GM12878 (cell line): ENCODE data around the gene PFKM. TPM values are rescaled to one million over a fixed set of nuclear protein-coding genes. Genes with fewer than 3 reads are reported as not detected.
A peak's percentile ranks its signal among the peaks of the same experiment; 100 is the strongest.

Experiments
- ATAC-seq: fragments of 200-7000 bp; cut with Tn5 transposase; 3 replicates; pipeline ENCODE4 v1.9.1; 2020; ENCODE audit warnings: mild to moderate bottlenecking, moderate library complexity
- BruUV-seq: library from RNA; stranded (reverse); fragments of 400-500 nt; replicated peaks from 2 replicates; lab custom pipeline; 2021; lab: Mats Ljungman, UMichigan
- CTCF ChIA-PET: fragments of 300-600 bp; sonication (Branson Sonifier 250); formaldehyde crosslinking; extraction: SDS; loops from one replicate; lab custom pipeline; 2021; ENCODE audit warnings: inconsistent platforms; lab: Yijun Ruan, JAX
- POLR2A ChIA-PET: fragments of 350-600 bp; formaldehyde crosslinking; extraction: SDS; loops from one replicate; lab custom pipeline; 2021; ENCODE audit warnings: inconsistent platforms; lab: Charles Lee
- RAD21 ChIA-PET: fragments of 300-600 bp; sonication (Branson Sonifier 250); formaldehyde crosslinking; loops from one replicate; lab custom pipeline; 2023; ENCODE audit warnings: antibody characterized with exemption; ENCODE audit not compliant: unreplicated experiment; lab: Charles Lee
- SMC1A ChIA-PET: fragments of 300-600 bp; sonication (Branson Sonifier 250); formaldehyde crosslinking; loops from one replicate; lab custom pipeline; 2023; ENCODE audit not compliant: unreplicated experiment, uncharacterized antibody; lab: Charles Lee
- DNase-seq: peaks from one replicate; pipeline ENCODE4 v3.0.0-alpha.2; 2011; ENCODE audit warnings: low read depth, low spot score
- FAIRE-seq: peaks from 3 replicates; lab custom pipeline; 2011; peaks lifted over from hg19 to GRCh38; lab: Jason Lieb, UNC
- H2AFZ ChIP-seq: 2 replicates; pipeline ENCODE4 v1.6.0; 2011; ENCODE audit warnings: low read depth, low read length, control low read depth; ENCODE audit not compliant: control insufficient read depth
- H3K27ac ChIP-seq: 2 replicates; pipeline ENCODE4 v1.5.1; 2011; ENCODE audit warnings: control low read depth; ENCODE audit not compliant: control insufficient read depth, insufficient read depth
- H3K27me3 ChIP-seq, 2 experiments: replicated peaks in 1 of 2; 2 replicates each; pipeline versions ENCODE4 v1.6.0 to v1.6.1; 2011; ENCODE audit warnings: low read length in 1 of 2; ENCODE audit not compliant: control insufficient read depth in 2 of 2, insufficient read depth in 2 of 2
- H3K36me3 ChIP-seq, 2 experiments: 2 replicates each; pipeline ENCODE4 v1.5.1; 2011; ENCODE audit warnings: low read length in 1 of 2; ENCODE audit not compliant: control insufficient read depth in 2 of 2, insufficient read depth in 2 of 2
- H3K4me1 ChIP-seq: 2 replicates; pipeline ENCODE4 v1.6.1; 2011; ENCODE audit warnings: mild to moderate bottlenecking, low read length, moderate library complexity, mixed read lengths; ENCODE audit not compliant: control insufficient read depth, insufficient read depth
- H3K4me2 ChIP-seq: 2 replicates; pipeline ENCODE4 v1.6.0; 2011; ENCODE audit warnings: control low read depth; ENCODE audit not compliant: control insufficient read depth, insufficient read depth
- H3K4me3 ChIP-seq: fragments of 200-600 bp; sonication (generic); 2 replicates; pipeline ENCODE4 v1.5.1; 2016
- H3K79me2 ChIP-seq: 2 replicates; pipeline ENCODE4 v1.6.0; 2011; ENCODE audit warnings: low read length; ENCODE audit not compliant: control insufficient read depth, insufficient read depth
- H3K9ac ChIP-seq: 2 replicates; pipeline ENCODE4 v1.8.0; 2011; ENCODE audit warnings: low read length, control low read depth, mixed read lengths; ENCODE audit not compliant: control insufficient read depth, insufficient read depth
- H3K9me3 ChIP-seq: replicated peaks from 3 replicates; pipeline ENCODE4 v1.5.1; 2011; ENCODE audit warnings: mild to moderate bottlenecking, low read length; ENCODE audit not compliant: control insufficient read depth, insufficient read depth
- H4K20me1 ChIP-seq: 2 replicates; pipeline ENCODE4 v1.6.0; 2011; ENCODE audit not compliant: control insufficient read depth, insufficient read depth
- BMI1 ChIP-seq: fragments of 450-650 bp; IDR thresholded peaks from 2 replicates; pipeline ENCODE4 v1.6.1; 2016; ENCODE audit warnings: mild to moderate bottlenecking, moderate library complexity, borderline replicate concordance
- JUND ChIP-seq: IDR thresholded peaks from 2 replicates; pipeline ENCODE4 v1.6.1; 2012; ENCODE audit warnings: low read depth, mild to moderate bottlenecking, low read length, improper control_type of control experiment, moderate library complexity
- KLF5 ChIP-seq: fragments of 450-650 bp; IDR thresholded peaks from 2 replicates; pipeline ENCODE4 v1.6.1; 2014; ENCODE audit warnings: mild to moderate bottlenecking; ENCODE audit not compliant: partially characterized antibody
- YBX1 ChIP-seq: fragments of 450-650 bp; IDR thresholded peaks from 2 replicates; pipeline ENCODE4 v1.6.1; 2016; ENCODE audit warnings: antibody characterized with exemption
- WGBS: methylation state at CpG from one replicate; pipeline ENCODE4 v1.1.6; 2016; ENCODE audit warnings: low lambda C conversion rate; ENCODE audit not compliant: insufficient replicate concordance, insufficient coverage; ENCODE audit errors: missing lambda C conversion rate; 5-methylcytosine and 5-hydroxymethylcytosine counted together
- in situ Hi-C: fragments of 300-500 bp; cut with MboI; formaldehyde crosslinking; loops from 9 replicates; pipeline ENCODE4 v1.14.3; 2018; ENCODE audit warnings: mixed read lengths
- intact Hi-C: fragments of 100-400 bp; cut with micrococcal nuclease; formaldehyde crosslinking; loops from one replicate; pipeline ENCODE4 v1.14.2; 2022; ENCODE audit not compliant: unreplicated experiment
- polyA plus RNA-seq, 11 experiments: library from polyadenylated mRNA; depleted of rRNA in 4 of 11; unstranded in 6 of 11; stranded (reverse) in 5 of 11; fragments of >200 nt; fragmentation: Nextera tagmentation in 4 of 11; fragmentation: Illumina TruSeq in 1 of 11; extraction: Ambion mirVana in 4 of 11; extraction: Trizol in 1 of 11; gene quantifications; 1 replicate in 1 of 11; 2 replicates in 10 of 11; pipeline versions ENCODE4 v1.2.1 to v1.2.3, GENCODE V29; 2011 to 2016; ENCODE audit warnings: inconsistent platforms in 2 of 11, missing spikeins in 2 of 11, low read depth in 1 of 11
- total RNA-seq, 4 experiments: library from RNA; depleted of rRNA in 3 of 4; stranded (reverse); fragments of >200 nt in 3 of 4; fragmentation: Illumina TruSeq in 1 of 4; extraction: Trizol in 1 of 4; gene quantifications; 2 replicates each; pipeline versions ENCODE4 v1.2.1 to v1.2.3, GENCODE V29; 2013 to 2021
- TF ChIP-seq, protein P1 (sequence below): fragments of 450-650 bp; IDR thresholded peaks from 2 replicates; pipeline ENCODE4 v1.6.1; 2017; ENCODE audit warnings: mild to moderate bottlenecking, moderate library complexity

The PFKM gene
- total and polyA plus RNA-seq, 10 of the 15 experiments (the other 5 are each of a cell fraction or from before 2014, with no cell fraction given): 27.6 to 80.0 (median 55.8) TPM

DNA sequence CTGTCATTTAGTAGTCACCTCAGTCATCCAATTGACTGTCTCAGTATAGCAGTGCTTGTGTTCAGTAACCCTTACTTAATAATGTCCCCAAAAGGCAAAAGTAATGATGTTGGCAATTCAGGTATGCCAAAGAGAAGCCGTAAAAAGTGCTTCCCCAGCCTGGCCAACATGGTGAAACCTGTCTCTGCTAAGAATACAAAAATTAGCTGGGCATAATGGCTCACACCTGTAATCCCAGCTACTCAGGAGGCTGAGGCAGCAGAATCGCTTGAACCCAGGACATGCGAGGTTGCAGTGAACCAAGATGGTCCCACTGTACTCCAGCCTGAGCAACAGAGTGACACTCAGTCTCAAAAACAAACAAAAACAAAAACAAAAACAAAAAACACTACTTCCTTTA, 46.9 kb upstream of the PFKM start (continued):
- no peak for TF ChIP-seq BMI1
- TF ChIP-seq KLF5: no peak
- TF ChIP-seq, all 136 proteins: peak for 0

DNA sequence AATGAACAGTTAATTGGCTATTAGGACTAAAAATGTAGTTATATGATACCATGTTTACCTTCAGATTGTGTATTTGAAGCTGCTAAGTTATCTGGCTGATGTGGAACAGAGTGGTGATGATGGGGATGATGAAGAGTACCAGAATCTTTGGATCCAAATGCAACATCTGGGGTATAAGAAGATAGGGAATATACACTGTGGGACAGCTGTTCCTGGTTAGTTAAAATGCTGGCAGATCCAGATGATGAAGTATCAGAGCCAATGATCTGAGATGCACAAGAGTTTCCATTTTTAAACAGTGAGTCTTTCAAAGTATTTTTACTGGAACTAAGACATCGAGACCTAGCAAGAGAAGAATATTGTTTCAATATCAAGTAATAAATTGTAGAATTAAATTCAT, 44.9 kb upstream of the PFKM start:
- Histone ChIP-seq H3K79me2 (no peaks in the 10 kb centered on the region), H3K9me3 (no peaks in the 10 kb centered on the region), H3K27ac (no peak overlapping the region), H3K4me3 (no peak overlapping the region), H3K27me3 (no peaks in the 10 kb centered on the region), H3K36me3 (peaks cover 0 to 29% of the 10 kb centered on the region in 2 experiments; a peak in 3 of 4 replicates), H3K9ac (no peak overlapping the region), H3K4me2 (no peak overlapping the region), H4K20me1 (no peaks in the 10 kb centered on the region), H3K4me1 (no peaks in the 10 kb centered on the region), H2AFZ (no peak overlapping the region)
- RAD21 ChIA-PET: no interaction called here
- POLR2A ChIA-PET: no interaction called here
- no TSS peak for BruUV-seq
- 100% methylated on average over 1 of the region's 1 CpG for WGBS
- DNase-seq: no peak
- intact Hi-C loops (no loop called here), in situ Hi-C loops (no loop called here)
- SMC1A ChIA-PET: interaction anchor here (0.9 to 1.3 kb wide), 2 partner anchors 25 to 29 kb away, joined by 3 to 4 read pairs; no protein-coding TSS in a partner anchor
- no peak for TF ChIP-seq YBX1
- FAIRE-seq: peak; percentile 44
- CTCF ChIA-PET: interaction anchor here (1.2 kb wide), 1 partner anchor 115 kb away, joined by 5 read pairs; no protein-coding TSS in a partner anchor
- no peak for ATAC-seq

DNA sequence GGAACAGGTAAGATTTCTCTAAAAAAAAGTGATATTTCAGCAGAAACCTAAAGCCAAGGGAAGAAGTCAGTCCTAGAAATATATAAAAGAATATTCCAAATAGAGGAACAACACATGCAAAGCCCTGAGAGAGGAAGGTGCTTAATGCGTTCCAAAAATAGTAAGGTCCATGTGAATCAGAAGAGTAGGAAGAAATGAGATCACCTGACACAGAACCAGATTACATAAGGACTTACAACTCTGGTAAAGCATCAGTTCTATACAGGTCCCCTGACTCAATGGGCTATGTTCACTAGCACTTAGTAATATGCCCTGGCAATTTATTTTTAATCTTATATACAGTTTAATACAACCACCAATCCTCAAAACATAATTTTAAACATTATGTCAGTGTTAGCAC, 43.3 kb upstream of the PFKM start:
- RAD21 ChIA-PET: no interaction called here
- intact Hi-C loops: no loop called here
- CTCF ChIA-PET: interaction anchor here (0.7 kb wide), 1 partner anchor 120 kb away, joined by 3 read pairs; no protein-coding TSS in a partner anchor

More for the DNA sequence above, 43.3 kb upstream of the PFKM start:
- no peak for TF ChIP-seq JUND
- TF ChIP-seq, protein P1, sequence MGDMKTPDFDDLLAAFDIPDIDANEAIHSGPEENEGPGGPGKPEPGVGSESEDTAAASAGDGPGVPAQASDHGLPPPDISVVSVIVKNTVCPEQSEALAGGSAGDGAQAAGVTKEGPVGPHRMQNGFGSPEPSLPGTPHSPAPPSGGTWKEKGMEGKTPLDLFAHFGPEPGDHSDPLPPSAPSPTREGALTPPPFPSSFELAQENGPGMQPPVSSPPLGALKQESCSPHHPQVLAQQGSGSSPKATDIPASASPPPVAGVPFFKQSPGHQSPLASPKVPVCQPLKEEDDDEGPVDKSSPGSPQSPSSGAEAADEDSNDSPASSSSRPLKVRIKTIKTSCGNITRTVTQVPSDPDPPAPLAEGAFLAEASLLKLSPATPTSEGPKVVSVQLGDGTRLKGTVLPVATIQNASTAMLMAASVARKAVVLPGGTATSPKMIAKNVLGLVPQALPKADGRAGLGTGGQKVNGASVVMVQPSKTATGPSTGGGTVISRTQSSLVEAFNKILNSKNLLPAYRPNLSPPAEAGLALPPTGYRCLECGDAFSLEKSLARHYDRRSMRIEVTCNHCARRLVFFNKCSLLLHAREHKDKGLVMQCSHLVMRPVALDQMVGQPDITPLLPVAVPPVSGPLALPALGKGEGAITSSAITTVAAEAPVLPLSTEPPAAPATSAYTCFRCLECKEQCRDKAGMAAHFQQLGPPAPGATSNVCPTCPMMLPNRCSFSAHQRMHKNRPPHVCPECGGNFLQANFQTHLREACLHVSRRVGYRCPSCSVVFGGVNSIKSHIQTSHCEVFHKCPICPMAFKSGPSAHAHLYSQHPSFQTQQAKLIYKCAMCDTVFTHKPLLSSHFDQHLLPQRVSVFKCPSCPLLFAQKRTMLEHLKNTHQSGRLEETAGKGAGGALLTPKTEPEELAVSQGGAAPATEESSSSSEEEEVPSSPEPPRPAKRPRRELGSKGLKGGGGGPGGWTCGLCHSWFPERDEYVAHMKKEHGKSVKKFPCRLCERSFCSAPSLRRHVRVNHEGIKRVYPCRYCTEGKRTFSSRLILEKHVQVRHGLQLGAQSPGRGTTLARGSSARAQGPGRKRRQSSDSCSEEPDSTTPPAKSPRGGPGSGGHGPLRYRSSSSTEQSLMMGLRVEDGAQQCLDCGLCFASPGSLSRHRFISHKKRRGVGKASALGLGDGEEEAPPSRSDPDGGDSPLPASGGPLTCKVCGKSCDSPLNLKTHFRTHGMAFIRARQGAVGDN: no peak
- SMC1A ChIA-PET: no interaction called here
- FAIRE-seq (no peak), DNase-seq (no peak), ATAC-seq (no peak)
- POLR2A ChIA-PET: no interaction called here
- no peak overlapping the region for H3K9ac ChIP-seq
- H3K9me3 ChIP-seq: no peaks in the 10 kb centered on the region
- no peaks in the 10 kb centered on the region for H3K4me1 ChIP-seq
- no peak overlapping the region for H3K27ac ChIP-seq
- H4K20me1 ChIP-seq: no peaks in the 10 kb centered on the region
- in situ Hi-C loops: no loop called here
- H3K27me3 ChIP-seq: no peaks in the 10 kb centered on the region; a peak in 1 of 4 replicates
- H3K36me3 ChIP-seq: peaks cover under 1 to 23% of the 10 kb centered on the region in 2 experiments
- BruUV-seq: no TSS peak
- H3K4me2 ChIP-seq: no peak overlapping the region
- no peaks in the 10 kb centered on the region for H3K79me2 ChIP-seq
- H3K4me3 ChIP-seq: no peak overlapping the region
- WGBS: 95% methylated on average over 1 of the region's 1 CpG
- H2AFZ ChIP-seq: no peak overlapping the region
